RWPE2 (cell line): ENCODE measurements around the gene C6orf15.

Experiments used
- ATAC-seq: fragments of 200-7000 bp; cut with Tn5 transposase; 3 replicates; pipeline ENCODE4 v1.9.1; 2021; ENCODE audit warnings: low read depth
- DNase-seq: peaks from one replicate; pipeline ENCODE4 v3.0.0-alpha.2; 2020; ENCODE audit warnings: low spot score
- H3K27ac ChIP-seq: fragments of 450-650 bp; 2 replicates; pipeline ENCODE4 v1.5.1; 2017; ENCODE audit warnings: mild to moderate bottlenecking; ENCODE audit not compliant: poor library complexity, severe bottlenecking
- H3K27me3 ChIP-seq: fragments of 250-450 bp; sonication (Bioruptor Pico); 2 replicates; pipeline ENCODE4 v1.5.1; 2021; ENCODE audit warnings: mild to moderate bottlenecking, moderate library complexity; ENCODE audit not compliant: insufficient read depth, poor library complexity, severe bottlenecking
- H3K36me3 ChIP-seq: fragments of 250-450 bp; sonication (Bioruptor Pico); 2 replicates; pipeline ENCODE4 v1.5.1; 2020; ENCODE audit warnings: low read depth, mild to moderate bottlenecking, moderate library complexity
- H3K4me1 ChIP-seq: fragments of 250-450 bp; sonication (Bioruptor Pico); 2 replicates; pipeline ENCODE4 v1.5.1; 2021; ENCODE audit warnings: mild to moderate bottlenecking, moderate library complexity; ENCODE audit not compliant: insufficient read depth, poor library complexity, severe bottlenecking
- H3K4me3 ChIP-seq: fragments of 250-450 bp; sonication (Bioruptor Pico); 2 replicates; pipeline ENCODE4 v1.5.1; 2021; ENCODE audit warnings: mild to moderate bottlenecking, moderate library complexity; ENCODE audit not compliant: severe bottlenecking
- H3K9me3 ChIP-seq: fragments of 250-450 bp; sonication (Bioruptor Pico); 2 replicates; pipeline ENCODE4 v1.5.1; 2021; ENCODE audit warnings: mild to moderate bottlenecking, moderate library complexity; ENCODE audit not compliant: severe bottlenecking
- CTCF ChIP-seq: fragments of 450-650 bp; IDR thresholded peaks from one replicate; pipeline ENCODE4 v1.5.1; 2017; ENCODE audit warnings: mild to moderate bottlenecking, moderate library complexity; ENCODE audit not compliant: poor library complexity, severe bottlenecking

The C6orf15 gene

GRCh38 chr6:31110825-31111582 is 1.4 kb downstream of the C6orf15 start:
- H3K4me3 ChIP-seq: no peak overlapping the region
- no peaks in the 10 kb centered on the region for H3K36me3 ChIP-seq
- H3K9me3 ChIP-seq: no peaks in the 10 kb centered on the region
- ATAC-seq (no peak), DNase-seq (no peak)
- TF ChIP-seq CTCF: no peak
- no peak overlapping the region for H3K27ac ChIP-seq
- no peaks in the 10 kb centered on the region for H3K27me3 ChIP-seq
- H3K4me1 ChIP-seq: peaks cover 16% of the 10 kb centered on the region

GRCh38 chr6:31107052-31107451 is 5.3 kb downstream of the C6orf15 start:
- Histone ChIP-seq H3K27me3 (no peaks in the 10 kb centered on the region), H3K4me1 (no peaks in the 10 kb centered on the region), H3K27ac (no peak overlapping the region), H3K9me3 (no peaks in the 10 kb centered on the region), H3K4me3 (no peak overlapping the region), H3K36me3 (no peaks in the 10 kb centered on the region)
- no peak for ATAC-seq
- TF ChIP-seq CTCF: no peak
- DNase-seq: no peak

GRCh38 chr6:31103136-31103535 is 9.2 kb downstream of the C6orf15 start:
- ATAC-seq (no peak), DNase-seq (no peak)
- Histone ChIP-seq H3K27ac (no peak overlapping the region), H3K4me3 (no peak overlapping the region), H3K9me3 (no peaks in the 10 kb centered on the region), H3K4me1 (no peaks in the 10 kb centered on the region), H3K27me3 (no peaks in the 10 kb centered on the region), H3K36me3 (no peaks in the 10 kb centered on the region)
- no peak for TF ChIP-seq CTCF

DNA sequence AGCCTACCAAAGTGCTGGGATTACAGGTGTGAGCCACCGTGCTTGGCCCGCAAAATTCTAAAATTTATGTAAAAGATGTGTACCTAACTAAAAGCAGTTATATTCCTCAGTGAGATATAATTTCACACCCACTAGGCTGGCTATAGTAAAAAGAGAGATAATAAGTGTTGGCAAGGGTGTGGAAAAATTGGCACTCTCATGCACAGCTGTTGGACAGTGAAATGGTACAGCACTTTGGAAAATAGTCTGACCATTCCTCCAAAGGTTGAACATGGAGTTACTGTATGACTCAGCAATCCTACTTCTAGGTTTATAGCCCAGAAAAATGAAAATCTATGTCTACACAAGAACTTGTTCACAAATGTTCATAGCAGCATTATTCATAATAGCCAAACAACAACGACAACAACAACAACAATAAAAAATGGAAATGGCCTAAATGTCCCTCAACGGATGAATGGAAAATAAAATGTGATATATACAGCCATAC is 13.9 kb downstream of the C6orf15 start:
- Histone ChIP-seq H3K4me3 (no peak overlapping the region), H3K27me3 (no peaks in the 10 kb centered on the region), H3K36me3 (no peaks in the 10 kb centered on the region), H3K27ac (no peak overlapping the region), H3K4me1 (peaks cover 11% of the 10 kb centered on the region), H3K9me3 (no peaks in the 10 kb centered on the region)
- DNase-seq: no peak
- ATAC-seq: no peak
- no peak for TF ChIP-seq CTCF

DNA sequence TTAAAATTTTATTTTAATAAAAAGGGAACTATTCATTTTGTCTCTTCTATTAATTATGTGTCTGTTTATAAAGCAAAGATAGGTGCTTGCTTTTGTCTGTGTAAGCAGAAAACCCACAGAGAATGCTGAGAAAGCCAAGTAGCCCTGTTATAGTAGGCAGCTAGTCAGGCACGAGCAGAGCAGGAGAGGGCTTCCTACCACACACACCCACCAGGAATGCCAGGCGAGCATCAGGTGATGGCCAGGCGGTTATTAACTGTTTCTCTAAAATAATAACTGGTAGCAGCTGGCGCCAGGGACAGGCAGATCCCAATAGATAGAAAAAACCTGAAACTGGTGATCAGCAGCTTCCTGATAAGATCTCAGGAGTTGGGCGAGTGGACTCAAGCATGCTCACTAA is 15.7 kb downstream of the C6orf15 start:
- no peak for TF ChIP-seq CTCF
- Histone ChIP-seq H3K27ac (no peak overlapping the region), H3K9me3 (no peaks in the 10 kb centered on the region), H3K4me1 (peaks cover 11% of the 10 kb centered on the region), H3K27me3 (no peaks in the 10 kb centered on the region), H3K36me3 (no peaks in the 10 kb centered on the region), H3K4me3 (no peak overlapping the region)
- no peak for ATAC-seq
- DNase-seq: no peak
